Measurements from ENCODE around the gene ADAMTS2.
"Not testable (repeated sequence)": the region's sequence is repeated elsewhere in the genome, so short reads cannot be mapped to it uniquely, and the experiment has no call there.

Gene ADAMTS2

GRCh38 chr5:179225387-179225786 is 119.9 kb downstream of the ADAMTS2 start:
- no peak for DNase-seq

- DNase-seq: no peak
Observed at GRCh38 chr5:179224741-179225140, 120.5 kb downstream of the ADAMTS2 start.

GRCh38 chr5:179223961-179224360 is 121.3 kb downstream of the ADAMTS2 start:
- DNase-seq: no peak

DNA sequence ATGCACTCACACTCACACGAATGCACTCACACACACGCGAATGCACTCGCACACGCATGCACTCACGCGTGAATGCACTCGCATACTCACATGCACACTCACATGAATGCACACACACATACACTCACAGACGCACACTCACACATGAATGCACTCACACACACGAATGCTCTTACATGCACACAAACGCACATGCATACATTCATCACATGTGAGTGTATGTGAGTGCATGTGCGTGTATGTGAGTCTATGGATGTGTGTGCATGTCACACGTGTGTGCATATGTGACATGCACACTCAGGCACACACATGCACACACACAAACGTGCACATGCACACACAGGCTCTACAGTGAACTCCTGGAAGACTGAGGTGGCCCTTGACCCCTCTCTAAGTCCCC is 121.7 kb downstream of the ADAMTS2 start:
- DNase-seq: no peak

GRCh38 chr5:179222246-179223017 is 122.8 kb downstream of the ADAMTS2 start:
- no peak for DNase-seq

- DNase-seq: no peak
Observed at GRCh38 chr5:179221877-179222220, 123.4 kb downstream of the ADAMTS2 start.

DNA sequence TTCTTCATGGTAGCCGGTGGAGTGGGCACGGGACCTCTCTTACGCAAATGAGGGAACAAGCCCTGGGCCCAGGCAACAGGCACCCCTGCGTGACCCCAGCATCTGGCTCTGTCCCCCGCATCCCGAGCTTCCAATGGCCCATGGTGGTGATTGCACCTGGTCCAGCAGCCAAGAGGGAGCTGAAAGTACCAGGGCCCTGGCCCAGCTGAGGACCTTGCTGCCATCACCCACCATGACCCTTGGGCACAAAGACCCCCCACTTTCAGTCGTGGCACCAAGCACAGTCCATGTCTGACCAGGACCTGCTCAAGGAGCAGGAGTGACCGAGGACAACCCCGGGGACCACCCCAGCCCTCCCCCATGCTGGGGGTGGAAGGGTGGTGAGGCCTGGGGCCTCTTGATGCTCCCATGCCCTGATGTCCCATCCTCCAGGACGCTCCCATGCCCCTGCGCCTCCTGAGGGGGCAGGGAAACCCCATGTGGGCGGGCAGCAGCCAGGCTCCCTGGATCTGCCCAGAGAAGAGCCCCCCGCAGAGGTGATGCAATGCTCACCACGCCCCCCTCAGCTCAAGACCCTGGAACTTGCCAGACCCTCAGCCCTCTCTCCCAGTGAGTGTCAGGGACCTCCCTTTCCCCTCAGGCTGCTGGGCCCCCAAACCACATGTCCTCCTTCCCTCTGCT is 123.9 kb downstream of the ADAMTS2 start:
- no peak for DNase-seq

DNA sequence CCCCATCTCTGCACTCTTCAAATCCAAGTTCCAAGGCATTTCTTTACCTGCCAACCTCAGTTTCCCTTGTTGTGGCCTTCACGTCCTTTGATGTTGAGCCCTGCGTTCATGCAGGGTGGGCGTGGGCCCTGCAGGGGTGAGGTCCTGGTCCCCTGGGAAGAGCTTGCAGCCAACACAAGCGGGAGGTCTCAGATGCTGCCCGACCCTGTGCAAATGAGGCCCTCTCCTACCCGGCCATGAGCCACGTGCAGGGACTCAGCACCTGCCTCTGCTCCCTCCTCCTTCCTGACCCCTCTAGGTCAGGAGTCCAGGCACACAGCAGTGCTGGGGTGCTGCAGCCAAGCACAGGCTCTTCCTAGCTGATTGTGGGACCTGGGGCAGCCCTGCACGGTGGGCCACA is 124.5 kb downstream of the ADAMTS2 start:
- no peak for DNase-seq

DNA sequence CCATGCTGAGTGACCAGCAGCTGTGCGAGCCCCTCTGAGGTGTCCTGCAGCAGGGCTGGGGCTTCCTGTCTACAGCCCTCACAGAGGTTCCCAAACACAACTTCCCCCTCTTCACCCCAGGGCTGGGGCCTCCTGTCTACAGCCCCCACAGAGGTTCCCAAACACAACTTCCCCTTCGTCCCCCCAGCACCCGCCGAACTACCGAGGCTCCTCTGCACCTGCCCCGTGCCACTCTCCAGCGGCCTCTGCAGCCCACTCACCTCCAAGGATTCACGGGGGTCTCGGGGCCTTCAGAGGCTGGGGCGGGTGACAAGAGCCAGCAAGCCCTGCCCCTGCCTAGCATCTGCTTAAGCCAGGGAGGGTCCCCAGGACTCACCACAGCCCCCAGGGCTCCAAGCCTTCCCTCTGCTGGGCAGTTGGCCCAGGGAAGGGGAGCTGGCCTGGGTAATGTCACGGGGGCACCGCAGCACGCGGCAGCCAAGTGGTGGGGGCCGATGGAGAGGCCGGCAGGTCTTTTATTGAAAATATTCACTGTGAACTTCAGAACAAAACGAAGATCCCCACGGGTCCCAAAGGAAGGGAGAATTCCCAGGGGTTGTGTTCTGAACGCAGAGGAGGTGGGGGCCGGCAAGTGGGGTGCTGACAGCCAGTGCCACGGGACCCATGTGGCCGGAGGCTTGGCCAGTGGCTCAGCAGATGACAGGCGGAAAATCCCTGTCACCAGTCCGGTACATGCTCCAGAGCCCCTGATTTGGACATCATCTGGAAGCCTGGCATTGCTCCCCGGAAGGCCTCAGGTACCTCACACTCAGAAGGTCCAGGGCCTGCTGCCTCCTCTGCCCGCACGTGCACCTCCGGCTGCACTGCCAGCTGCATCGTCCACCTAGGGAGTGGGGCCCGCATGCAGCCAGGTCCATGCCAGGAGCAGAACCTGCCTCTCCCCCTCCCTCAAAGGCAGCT is 125.3 kb downstream of the ADAMTS2 start:
- DNase-seq: no peak

DNA sequence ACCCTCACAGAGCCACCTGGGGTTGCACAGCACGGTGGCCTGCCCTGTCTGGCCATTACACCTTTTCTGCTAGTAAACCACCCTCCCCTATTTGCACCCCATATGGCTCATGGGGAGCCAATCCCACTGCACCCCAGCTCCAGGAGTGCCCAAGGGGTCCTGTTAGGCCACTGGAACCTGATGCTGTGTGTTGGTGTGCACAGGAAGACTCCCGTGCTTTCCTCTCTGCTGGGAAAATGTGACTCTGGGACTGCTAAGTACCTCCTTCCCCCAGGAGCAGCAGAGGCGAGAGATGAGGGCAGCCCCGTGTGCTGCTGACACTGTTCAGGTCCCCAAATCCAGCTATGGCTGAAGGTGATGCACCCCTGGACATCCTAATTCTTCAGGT is 126.3 kb downstream of the ADAMTS2 start:
- DNase-seq: no peak

DNA sequence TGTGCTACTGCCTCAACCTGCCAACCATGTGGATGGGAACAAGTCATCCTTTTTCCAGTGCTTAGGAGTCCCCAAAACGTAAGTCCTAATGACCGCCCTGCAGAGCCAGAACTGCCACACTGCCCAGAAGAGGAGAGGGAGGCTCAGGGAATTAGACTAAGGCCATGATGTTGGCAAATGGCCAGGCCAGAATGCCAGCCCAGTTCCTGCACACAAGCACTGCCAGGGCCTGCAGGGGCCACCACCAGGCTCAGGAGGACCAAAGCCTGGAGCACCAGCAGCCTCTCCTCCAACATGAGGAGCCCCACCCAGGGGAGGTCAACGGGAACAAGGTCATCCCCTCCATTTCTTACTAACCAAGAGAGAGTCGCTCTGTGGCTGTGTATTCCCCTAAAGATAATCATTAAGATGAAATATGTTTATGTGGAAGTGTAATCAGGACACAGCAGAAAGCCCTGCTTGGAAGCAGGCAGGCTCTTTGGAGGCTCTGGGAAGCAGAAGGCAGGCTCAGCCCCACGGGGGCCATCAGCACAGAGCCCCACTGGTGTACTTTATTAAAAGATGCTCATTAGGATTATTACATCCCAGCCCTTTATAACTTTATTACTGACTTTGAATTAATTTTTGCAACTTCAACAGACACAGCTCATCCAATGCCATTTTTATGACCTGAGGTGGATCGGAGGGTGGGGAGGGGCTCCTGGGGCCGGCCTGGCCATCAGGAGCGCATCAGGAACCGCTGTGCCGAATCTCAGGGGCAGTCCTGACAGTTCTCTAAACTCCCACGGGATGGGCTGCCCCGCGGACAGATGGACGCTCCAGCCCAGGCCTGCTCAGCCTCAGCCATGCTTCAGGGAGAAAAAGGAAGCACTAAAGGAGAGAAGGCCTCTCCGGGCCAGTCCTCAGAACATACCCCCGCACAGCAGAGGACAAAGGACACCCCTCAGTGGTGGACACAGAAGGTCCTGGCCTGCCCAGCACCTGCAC is 127.0 kb downstream of the ADAMTS2 start:
- DNase-seq: no peak

GRCh38 chr5:179217356-179217755 is 127.9 kb downstream of the ADAMTS2 start:
- DNase-seq: no peak

DNA sequence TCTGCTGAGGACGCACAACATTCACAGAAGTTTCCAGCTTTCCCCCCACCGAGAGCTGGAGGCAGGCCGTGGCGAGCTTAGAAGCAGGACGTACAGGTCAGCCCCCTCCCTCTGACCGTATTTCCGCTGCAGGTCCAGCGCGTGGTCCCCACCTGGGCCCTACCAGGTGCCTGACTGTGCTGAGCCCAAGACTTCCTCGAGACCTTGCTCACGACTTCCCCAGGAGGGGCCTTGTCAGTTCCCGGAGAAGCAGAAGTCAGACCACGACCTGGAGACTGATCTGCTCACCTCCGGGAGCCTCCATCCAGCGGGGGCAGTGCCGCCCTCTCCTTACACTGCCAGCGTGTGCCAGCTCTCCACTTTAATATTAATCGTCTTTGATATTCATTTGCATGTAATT is 128.9 kb downstream of the ADAMTS2 start:
- DNase-seq: not testable (repeated sequence)

DNA sequence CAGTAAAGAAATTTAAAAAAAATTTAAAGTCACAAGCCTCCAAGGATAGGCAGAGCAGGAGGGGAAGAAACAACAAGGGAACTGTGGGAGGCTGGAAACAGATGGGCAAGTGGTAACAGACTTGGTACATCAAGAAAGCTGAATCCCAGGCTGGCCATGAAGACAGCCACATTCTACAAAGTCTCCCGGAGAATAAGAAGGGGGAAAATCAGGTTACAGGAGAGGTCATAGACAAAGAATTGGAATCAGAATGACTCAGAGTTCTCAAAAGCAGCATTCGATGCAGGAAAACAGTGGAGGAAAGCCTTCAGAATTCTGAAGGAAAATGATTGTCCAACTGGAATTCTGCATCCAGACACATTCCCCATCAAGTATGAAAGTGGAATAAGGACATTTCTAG is 129.7 kb downstream of the ADAMTS2 start:
- no peak for DNase-seq

DNA sequence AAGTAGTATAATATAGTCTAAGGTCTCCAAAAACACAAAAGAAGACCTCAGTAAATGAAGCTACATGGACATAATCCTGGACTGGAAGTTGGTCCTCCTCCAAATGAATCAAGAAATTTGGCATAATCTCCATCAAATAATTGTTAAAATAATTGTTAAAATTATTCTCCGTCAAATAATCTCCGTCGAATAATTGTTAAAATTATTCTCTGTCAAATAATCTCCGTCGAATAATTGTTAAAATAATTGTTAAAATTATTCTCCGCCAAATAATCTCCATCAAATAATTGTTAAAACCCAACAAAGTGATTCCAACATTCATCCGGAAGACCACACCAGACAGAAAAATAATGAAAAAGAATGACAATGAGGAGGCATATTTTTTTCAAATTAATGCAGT is 130.6 kb downstream of the ADAMTS2 start:
- no peak for DNase-seq

DNA sequence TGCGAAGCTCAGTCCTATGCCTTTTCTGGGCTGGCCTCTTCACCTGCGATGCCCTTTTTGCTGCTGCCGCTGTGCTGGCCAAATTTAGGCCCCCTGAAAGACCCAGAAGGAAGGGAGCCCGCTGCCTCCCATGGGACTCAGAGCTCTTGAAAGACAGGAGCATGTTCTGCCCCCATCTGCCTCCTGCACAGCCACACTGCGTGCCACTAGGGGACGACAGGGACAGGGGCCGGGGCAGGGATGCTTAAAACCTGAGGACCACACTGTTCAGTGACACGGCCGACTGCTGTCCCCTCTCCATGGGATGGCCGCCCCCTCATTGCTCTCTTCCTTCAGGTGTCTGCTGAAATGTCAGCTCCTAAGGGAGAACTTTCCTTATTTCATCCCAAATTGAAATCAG is 132.4 kb downstream of the ADAMTS2 start:
- DNase-seq: no peak

- no peak for DNase-seq
Observed at GRCh38 chr5:179211631-179212030, 133.6 kb downstream of the ADAMTS2 start.

- DNase-seq: no peak
Observed at GRCh38 chr5:179211068-179211467, 134.2 kb downstream of the ADAMTS2 start.

DNA sequence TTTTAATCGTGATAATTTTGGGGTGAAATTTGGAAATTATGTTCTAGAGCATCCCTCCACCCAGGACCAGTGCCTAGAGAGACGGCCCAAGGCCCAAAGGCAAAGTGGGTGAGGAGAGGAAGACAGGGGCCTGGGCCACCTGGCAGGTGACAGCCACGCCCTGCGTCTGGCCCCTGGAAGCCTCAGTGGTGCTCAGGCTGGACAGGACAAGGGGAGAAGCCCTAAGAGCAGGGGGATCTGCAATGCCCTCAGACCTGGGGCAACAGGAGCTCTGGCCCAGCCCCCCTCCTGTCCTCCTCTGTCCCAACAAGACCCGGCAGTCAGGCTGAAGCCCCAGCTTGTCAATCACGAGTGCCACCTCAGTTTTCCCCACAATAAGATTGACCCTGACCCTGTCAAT is 134.8 kb downstream of the ADAMTS2 start:
- no peak for DNase-seq

- DNase-seq: no peak
Observed at GRCh38 chr5:179209359-179210150, 135.7 kb downstream of the ADAMTS2 start.

GRCh38 chr5:179208706-179209358 is 136.4 kb downstream of the ADAMTS2 start:
- no peak for DNase-seq

Measured in inflammatory macrophage treated with lipopolysaccharide for 1 hour (primary cell).